Measurements from ENCODE around the gene TAOK3. TPM values are rescaled to one million over a fixed set of nuclear protein-coding genes. Genes with fewer than 3 reads are reported as not detected.

TAOK3 gene
- total and polyA plus RNA-seq, 2 of the 8 experiments (the other 6 are each of a cell fraction or from before 2014, with no cell fraction given), result 5.2 to 9.3 TPM

DNA sequence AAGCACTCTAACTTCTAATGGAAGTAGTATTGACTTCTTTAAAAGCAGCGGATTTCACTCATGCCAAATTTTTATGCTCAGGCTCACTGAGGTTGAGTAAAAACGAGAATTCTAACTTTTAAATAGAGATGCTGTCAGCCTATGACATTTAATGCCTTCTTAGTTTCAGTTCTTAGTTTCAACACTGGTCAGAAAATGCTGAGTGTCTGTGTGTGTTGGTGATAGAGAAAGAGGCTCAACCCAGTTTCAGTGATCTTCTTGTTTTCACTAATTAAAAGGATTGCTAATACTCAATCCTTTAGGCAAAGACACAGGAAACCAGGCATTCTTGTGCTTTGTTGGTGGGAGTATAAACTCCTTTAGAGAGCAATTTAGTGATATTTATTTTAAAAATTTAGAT is 205.8 kb downstream of the TAOK3 start:
- CTCF ChIA-PET (ENCODE audit: partially characterized antibody), result interaction anchor here (0.6 to 6.7 kb wide), 14 partner anchors 9 to 410 kb away, joined by 3 to 88 read pairs (median 4); partner anchors contain the start of gene SUDS3
- TF ChIP-seq SIN3A (conservative IDR thresholded peaks at IDR 0.05 in 1 of 2, IDR thresholded peaks at IDR 0.05 in 1 of 2; ENCODE audit: low read depth in 1 of 2, low read length in 2 of 2) (no peak), BCL11A (IDR thresholded peaks at IDR 0.05; ENCODE audit: low read depth in 2 of 2, low read length in 2 of 2) (no peak), RAD21 (IDR thresholded peaks at IDR 0.05 in 1 of 2, conservative IDR thresholded peaks at IDR 0.05 in 1 of 2; ENCODE audit: low read depth in 2 of 2, low read length in 2 of 2) (no peak), EZH2 (IDR thresholded peaks at IDR 0.05; ENCODE audit: low read depth, low read length, severe bottlenecking) (no peak), TEAD4 (IDR thresholded peaks at IDR 0.05; ENCODE audit: low read depth, low read length) (no peak), HDAC2 (IDR thresholded peaks at IDR 0.05; ENCODE audit: borderline replicate concordance in 1 of 2, low read depth in 2 of 2, low read length in 2 of 2) (no peak), MAFK (IDR thresholded peaks at IDR 0.05; ENCODE audit: low read depth, low read length) (no peak), TCF12 (IDR thresholded peaks at IDR 0.05; ENCODE audit: low read depth, low read length) (no peak), RNF2 (IDR thresholded peaks at IDR 0.05; ENCODE audit: borderline replicate concordance, low read depth, low read length, missing control alignments, poor library complexity, severe bottlenecking) (no peak), BACH1 (IDR thresholded peaks at IDR 0.05; ENCODE audit: low read length) (no peak)
- TF ChIP-seq, protein P1, sequence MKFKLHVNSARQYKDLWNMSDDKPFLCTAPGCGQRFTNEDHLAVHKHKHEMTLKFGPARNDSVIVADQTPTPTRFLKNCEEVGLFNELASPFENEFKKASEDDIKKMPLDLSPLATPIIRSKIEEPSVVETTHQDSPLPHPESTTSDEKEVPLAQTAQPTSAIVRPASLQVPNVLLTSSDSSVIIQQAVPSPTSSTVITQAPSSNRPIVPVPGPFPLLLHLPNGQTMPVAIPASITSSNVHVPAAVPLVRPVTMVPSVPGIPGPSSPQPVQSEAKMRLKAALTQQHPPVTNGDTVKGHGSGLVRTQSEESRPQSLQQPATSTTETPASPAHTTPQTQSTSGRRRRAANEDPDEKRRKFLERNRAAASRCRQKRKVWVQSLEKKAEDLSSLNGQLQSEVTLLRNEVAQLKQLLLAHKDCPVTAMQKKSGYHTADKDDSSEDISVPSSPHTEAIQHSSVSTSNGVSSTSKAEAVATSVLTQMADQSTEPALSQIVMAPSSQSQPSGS (IDR thresholded peaks at IDR 0.05; ENCODE audit: low read length), result no peak

More for the DNA sequence above, 205.8 kb downstream of the TAOK3 start:
- DNase-seq (ENCODE audit: low read depth in 1 of 2, low spot score in 2 of 2) (no peak), FAIRE-seq (no peak)
- Histone ChIP-seq H2BK20ac (ENCODE audit: low read length) (no peak overlapping the region), H2AK5ac (ENCODE audit: low read depth, low read length) (no peak overlapping the region), H4K8ac (ENCODE audit: extremely low read depth, insufficient read depth, low read length) (no peak overlapping the region), H3K9ac (replicated peaks in 1 of 4; ENCODE audit: extremely low read depth in 1 of 4, low read depth in 3 of 4, low read length in 3 of 4) (no peak overlapping the region), H2BK12ac (ENCODE audit: low read depth, low read length) (no peak overlapping the region), H4K91ac (replicated peaks; ENCODE audit: insufficient read length, low read length) (no peak overlapping the region), H4K5ac (ENCODE audit: insufficient read length, low read depth, low read length) (no peak overlapping the region), H3K4me3 (ENCODE audit: extremely low read depth in 1 of 4, insufficient read depth in 2 of 4, low read depth in 3 of 4, low read length in 4 of 4) (no peak overlapping the region), H2BK120ac (replicated peaks; ENCODE audit: low read depth, low read length) (no peak overlapping the region), H3K56ac (replicated peaks; ENCODE audit: insufficient read length, low read depth, low read length) (no peak overlapping the region), H3K9me3 (ENCODE audit: insufficient read depth in 2 of 2, low read depth in 1 of 2, low read length in 1 of 2) (no peaks in the 10 kb centered on the region), H3K4me1 (replicated peaks in 1 of 4; ENCODE audit: control insufficient read depth in 3 of 4, insufficient read depth in 4 of 4, low read length in 3 of 4) (peaks cover 0 to 3% (median 0%) of the 10 kb centered on the region in 4 experiments; a peak in 1 of 7 replicates), H3K4me2 (ENCODE audit: insufficient read depth in 1 of 2, low read depth in 2 of 2, low read length in 2 of 2) (no peak overlapping the region), H3K23ac (ENCODE audit: insufficient read length) (no peak overlapping the region), H3K79me2 (ENCODE audit: control insufficient read depth in 1 of 2, insufficient read depth in 2 of 2, low read length in 2 of 2) (no peaks in the 10 kb centered on the region), H3K27me3 (replicated peaks in 1 of 4; ENCODE audit: control insufficient read depth in 3 of 4, extremely low read depth in 1 of 4, insufficient read depth in 3 of 4, low read length in 3 of 4) (no peaks in the 10 kb centered on the region), H3K27ac (ENCODE audit: low read depth, low read length) (no peak overlapping the region), H4K20me1 (replicated peaks in 1 of 2; ENCODE audit: control insufficient read depth in 1 of 2, insufficient read depth in 2 of 2, low read length in 2 of 2) (no peaks in the 10 kb centered on the region), H3K79me1 (ENCODE audit: low read depth, low read length) (no peaks in the 10 kb centered on the region; the same call in 1 of the 2 replicates), H3K36me3 (ENCODE audit: control insufficient read depth in 2 of 4, insufficient read depth in 4 of 4, low read length in 3 of 4) (no peaks in the 10 kb centered on the region; a peak in 1 of 8 replicates), H2AFZ (ENCODE audit: low read length) (no peak overlapping the region), H2BK5ac (ENCODE audit: low read depth, low read length) (no peak overlapping the region), H2BK15ac (ENCODE audit: low read length) (no peak overlapping the region), H3K23me2 (ENCODE audit: low read depth, low read length) (no peaks in the 10 kb centered on the region), H3K18ac (ENCODE audit: extremely low read depth, low read length) (no peak overlapping the region), H3K14ac (ENCODE audit: insufficient read length) (no peak overlapping the region), H3K4ac (replicated peaks; ENCODE audit: insufficient read length, low read depth, low read length) (no peak overlapping the region)
- WGBS, 2 experiments (ENCODE audit: extremely low coverage in 1 of 2, insufficient coverage in 1 of 2, insufficient read length in 1 of 2, insufficient replicate concordance in 2 of 2, low coverage in 1 of 2, low lambda C conversion rate in 2 of 2, missing lambda C conversion rate in 1 of 2), result 77% methylated on average over 2 of the region's 2 CpGs; no CpG with 5 or more reads in 1 of the 2 experiments
- POLR2A ChIA-PET (ENCODE audit: partially characterized antibody), result interaction anchor here (1.3 kb wide), 1 partner anchor 101 kb away, joined by 4 read pairs; no protein-coding TSS in a partner anchor
